Measurements from ENCODE around the gene IFNA2.

DNA sequence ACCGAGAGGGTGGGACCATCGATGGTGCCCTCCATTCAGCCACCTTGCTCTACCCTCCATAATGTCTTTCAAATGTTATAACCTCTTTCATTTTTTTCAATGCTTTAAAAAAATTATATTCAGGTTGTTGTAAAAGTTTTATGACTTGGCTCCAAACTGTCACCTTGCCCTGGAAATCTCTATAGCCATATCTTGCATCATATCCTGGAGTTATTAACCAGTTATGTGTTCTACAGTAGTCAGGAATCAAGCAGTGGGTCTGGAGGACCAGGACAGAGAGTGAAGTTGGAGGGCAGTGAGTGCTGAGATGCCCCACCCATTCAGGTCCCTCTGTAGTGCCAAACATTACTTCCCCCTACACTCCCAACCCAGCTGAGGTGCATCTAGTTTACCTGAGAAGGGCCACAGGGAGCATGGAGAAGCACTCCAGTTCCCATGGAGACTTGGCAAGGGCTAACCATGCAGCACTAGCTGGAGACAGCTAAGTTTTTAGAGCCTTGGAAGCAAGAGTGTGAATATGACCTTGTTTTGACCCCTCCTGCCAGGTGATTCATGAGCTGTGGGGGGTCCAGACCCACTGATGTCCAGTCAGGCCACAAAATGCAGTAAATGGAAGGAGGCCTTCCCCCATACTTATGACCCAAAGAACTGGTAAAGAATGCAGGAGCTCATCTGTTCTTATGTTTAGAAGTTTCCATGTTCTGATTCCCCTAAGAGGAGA, 29.2 kb upstream of the IFNA2 start:
- TF ChIP-seq POLR2A (IDR thresholded peaks at IDR 0.05), result no peak
- TF ChIP-seq, protein P1, sequence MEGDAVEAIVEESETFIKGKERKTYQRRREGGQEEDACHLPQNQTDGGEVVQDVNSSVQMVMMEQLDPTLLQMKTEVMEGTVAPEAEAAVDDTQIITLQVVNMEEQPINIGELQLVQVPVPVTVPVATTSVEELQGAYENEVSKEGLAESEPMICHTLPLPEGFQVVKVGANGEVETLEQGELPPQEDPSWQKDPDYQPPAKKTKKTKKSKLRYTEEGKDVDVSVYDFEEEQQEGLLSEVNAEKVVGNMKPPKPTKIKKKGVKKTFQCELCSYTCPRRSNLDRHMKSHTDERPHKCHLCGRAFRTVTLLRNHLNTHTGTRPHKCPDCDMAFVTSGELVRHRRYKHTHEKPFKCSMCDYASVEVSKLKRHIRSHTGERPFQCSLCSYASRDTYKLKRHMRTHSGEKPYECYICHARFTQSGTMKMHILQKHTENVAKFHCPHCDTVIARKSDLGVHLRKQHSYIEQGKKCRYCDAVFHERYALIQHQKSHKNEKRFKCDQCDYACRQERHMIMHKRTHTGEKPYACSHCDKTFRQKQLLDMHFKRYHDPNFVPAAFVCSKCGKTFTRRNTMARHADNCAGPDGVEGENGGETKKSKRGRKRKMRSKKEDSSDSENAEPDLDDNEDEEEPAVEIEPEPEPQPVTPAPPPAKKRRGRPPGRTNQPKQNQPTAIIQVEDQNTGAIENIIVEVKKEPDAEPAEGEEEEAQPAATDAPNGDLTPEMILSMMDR (IDR thresholded peaks at IDR 0.05), result no peak
